Right forelimb (tissue), 1 donor: Measurements from ENCODE around the gene ZNF202.

ENCODE experiments used
- DNase-seq: peaks from one replicate; pipeline ENCODE4 v3.0.0-alpha.2; 2018

Gene ZNF202

GRCh38 chr11:123682696-123683410, 58.6 kb downstream of the ZNF202 start:
- no peak for DNase-seq

- no peak for DNase-seq
These were observed 60.4 kb downstream of the ZNF202 start for GRCh38 chr11:123681030-123681429.

GRCh38 chr11:123678246-123678645, 63.2 kb downstream of the ZNF202 start:
- DNase-seq = no peak

GRCh38 chr11:123677510-123677909, 64.0 kb downstream of the ZNF202 start:
- DNase-seq = no peak

- DNase-seq = no peak
These were observed 67.2 kb downstream of the ZNF202 start for GRCh38 chr11:123674297-123674696.
